CD4-positive, alpha-beta T cell treated with Interferon gamma for 1 hour (primary cell): Measurements from ENCODE around the gene EDARADD.
"Not testable (repeated sequence)": the region's sequence is repeated elsewhere in the genome, so short reads cannot be mapped to it uniquely, and the experiment has no call there.

Experiments
- DNase-seq: peaks from one replicate; pipeline ENCODE4 v3.0.0-alpha.2; 2020

Gene EDARADD

GRCh38 chr1:236491469-236492136, 97.5 kb downstream of the EDARADD start:
- DNase-seq: no peak

DNA sequence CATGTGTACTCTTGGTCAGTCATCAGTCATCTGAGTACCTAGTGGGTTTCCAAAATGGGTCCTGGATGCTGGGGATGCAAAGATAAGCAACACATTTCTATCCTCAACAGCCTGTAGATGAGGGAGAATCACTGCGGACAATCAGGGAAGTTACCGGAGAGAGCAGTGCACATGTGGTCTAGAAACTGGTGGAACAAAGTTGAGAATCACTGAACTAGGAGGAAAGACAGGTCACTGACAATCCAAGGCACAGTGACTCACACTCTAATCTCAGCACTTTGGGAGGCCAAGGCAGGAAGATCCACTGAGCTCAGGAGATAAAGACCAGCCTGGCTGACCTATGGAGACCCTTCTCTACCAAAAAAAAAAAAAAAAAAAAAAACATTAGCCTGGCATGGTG, 98.3 kb downstream of the EDARADD start:
- no peak for DNase-seq

DNA sequence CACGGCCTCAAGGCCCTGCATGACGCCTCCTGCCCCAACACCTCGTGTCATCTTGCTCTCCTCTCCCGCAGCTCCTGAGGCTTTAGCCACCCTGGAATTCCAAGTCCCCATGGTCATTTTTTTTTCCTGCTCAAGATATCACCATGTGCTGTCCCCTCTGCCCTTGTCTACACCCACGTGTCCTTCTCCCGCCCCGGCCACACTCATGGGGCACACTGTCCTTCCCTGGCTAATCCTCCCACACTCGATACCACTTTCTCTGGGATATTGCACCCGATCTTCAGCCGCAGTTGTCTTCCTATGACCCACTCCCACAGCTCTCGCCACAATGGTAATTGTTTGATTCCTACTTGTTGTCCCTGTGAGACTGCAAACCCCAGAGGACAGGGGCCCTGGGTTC, 100.0 kb downstream of the EDARADD start:
- no peak for DNase-seq

DNA sequence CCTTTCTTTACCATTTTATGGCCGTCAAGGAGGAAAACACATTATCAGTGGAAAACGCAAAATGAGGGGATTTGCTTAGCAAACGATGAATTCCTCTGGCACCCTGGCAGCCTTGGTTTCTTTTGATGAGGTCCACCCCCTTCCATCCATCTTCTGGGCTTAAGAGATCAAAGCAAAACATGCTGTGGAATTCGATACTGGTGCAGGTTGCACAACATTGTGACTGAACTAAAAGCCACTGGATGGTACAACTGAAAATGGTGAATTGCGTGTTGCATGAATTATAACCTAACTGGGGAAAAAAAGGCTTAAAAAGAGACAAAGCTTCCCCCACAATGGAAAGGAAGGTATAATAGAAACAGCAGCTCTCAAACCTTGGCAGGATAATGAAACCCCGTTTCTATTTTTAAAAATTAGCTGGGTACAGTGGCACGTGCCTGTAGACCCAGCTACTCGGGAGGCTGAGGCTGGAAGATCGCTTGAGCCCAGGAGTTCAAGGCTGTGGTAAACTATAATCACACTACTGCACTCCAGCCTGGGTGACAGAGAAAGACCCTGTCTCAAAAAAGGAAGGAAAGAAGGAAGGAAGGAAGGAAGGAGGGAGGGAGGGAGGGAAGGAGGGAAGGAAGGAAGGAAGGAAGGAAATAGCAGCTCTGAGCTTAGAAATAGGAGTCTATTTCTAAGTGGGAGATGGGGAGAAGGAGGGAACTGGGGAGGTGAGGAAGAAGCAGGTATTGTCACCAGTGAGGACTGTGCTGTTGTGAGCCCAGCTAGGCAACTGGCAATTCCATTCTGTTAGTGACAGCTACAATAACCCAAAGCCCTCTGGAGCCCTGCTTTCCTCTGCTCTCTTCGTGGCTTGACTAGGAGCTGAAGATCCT, 100.7 kb downstream of the EDARADD start:
- DNase-seq: no peak

- no peak for DNase-seq
These were observed 101.5 kb downstream of the EDARADD start for GRCh38 chr1:236495467-236496112.

- DNase-seq: no peak
These were observed 103.8 kb downstream of the EDARADD start for GRCh38 chr1:236497908-236498307.

DNA sequence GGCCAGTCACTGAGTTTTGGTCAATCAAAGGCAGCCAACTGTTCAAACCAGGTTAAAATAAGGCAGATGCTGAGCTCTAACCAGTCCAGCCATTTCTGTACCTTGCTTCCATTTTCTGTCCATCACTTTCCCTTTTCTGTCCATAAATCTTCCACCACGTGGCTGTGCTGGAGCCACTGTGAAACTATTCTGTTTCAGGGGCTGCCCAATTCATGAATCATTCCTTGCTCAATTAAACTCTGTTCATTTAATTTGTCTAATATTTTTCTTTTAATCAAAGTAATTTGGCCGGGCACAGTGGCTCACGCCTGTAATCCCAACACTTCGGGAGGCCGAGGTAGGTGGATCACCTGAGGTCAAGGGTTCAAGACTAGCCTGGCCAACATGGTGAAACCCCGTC, 107.0 kb downstream of the EDARADD start:
- DNase-seq: no peak

DNA sequence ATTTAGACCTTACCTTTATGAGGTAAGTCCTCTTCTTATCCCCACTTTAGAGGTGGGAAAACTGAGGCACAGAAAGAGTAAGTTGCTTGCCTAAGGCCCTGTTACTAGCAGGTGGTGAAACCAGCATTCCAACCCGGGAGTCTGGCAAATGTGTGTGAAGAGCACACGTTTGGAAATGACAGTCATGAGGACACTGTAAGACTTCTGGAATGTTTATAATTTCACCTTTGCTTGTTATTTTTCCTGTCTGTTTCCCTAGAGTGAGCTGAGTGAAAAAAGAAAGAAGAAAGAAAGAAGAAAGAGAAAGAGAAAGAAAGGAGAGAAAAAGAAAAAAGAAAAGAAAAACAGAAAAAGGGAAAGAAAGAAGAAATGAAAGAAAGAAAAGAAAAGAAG, 108.5 kb downstream of the EDARADD start:
- DNase-seq: no peak

DNA sequence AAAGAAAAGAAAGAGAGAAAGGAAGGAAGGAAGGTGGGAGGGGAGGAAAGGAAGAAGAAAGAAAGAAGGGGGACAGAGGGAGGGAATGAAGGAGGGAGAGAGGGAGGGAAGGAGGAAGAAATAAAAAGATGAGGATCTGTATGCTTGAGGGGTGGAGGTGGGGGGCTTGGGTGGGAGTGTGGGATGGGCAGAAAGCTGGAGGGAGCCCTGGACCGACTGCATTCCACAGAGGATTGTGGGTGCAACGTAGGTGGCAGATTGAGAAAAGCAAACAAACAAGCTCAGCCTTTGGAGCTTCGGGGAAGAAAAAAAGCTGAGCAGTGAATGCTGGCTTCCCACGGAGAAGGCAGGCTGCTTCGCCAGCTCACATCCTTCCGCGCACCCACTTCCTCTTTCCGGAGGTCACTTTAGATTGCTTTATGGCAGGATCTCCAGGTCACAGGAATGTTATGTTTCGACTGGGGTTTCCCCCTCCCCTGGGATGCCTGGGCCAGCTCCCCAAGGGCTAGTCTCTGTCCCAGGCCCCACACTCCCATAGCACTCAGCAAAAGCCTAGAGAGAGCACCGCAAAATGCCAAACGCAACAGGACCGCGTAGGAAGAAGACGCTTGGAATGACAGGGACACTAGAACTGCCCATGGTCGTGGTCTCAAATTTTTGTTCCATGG, 109.0 kb downstream of the EDARADD start:
- peak; percentile 37 for DNase-seq

GRCh38 chr1:236504338-236504737, 110.3 kb downstream of the EDARADD start:
- DNase-seq: not testable (repeated sequence)

GRCh38 chr1:236507022-236507700, 113.1 kb downstream of the EDARADD start:
- no peak for DNase-seq

GRCh38 chr1:236508593-236509027, 114.5 kb downstream of the EDARADD start:
- no peak for DNase-seq

GRCh38 chr1:236509203-236509602, 115.1 kb downstream of the EDARADD start:
- DNase-seq: no peak

DNA sequence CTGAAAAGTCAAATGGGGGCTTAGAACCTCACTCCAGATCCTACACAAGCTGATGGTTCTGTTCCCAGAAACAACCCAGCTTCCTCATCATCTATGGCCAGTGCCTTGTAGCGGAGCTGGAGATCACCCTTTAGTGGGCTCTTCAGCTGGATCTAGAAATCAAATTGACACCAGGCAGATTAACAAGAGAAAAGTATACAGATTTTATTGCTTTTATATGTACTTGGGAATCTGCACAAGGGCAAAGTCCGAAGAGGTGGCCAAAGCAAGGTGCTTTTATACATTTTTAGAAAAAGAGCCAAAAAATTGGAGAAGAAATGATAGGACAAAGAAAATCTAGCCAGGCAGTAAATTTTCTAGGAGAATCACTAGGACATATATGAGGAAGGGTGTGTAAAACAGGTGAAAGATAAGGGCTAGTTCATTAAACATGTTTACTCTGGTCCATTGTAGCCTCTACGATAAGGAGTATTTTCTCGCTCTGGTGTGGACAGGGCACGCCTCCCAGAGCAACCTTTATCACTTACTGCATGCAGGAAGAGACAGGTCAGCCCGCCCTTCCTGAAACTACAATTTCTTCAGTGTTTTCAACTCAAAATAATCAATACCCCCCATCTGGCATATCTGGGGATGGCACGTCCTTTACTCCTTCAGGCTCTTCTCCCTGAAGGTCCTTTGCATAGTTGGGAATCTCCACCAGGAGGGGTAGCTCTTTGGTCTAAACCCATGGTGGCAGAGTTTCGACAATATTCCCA, 115.7 kb downstream of the EDARADD start:
- no peak for DNase-seq

DNA sequence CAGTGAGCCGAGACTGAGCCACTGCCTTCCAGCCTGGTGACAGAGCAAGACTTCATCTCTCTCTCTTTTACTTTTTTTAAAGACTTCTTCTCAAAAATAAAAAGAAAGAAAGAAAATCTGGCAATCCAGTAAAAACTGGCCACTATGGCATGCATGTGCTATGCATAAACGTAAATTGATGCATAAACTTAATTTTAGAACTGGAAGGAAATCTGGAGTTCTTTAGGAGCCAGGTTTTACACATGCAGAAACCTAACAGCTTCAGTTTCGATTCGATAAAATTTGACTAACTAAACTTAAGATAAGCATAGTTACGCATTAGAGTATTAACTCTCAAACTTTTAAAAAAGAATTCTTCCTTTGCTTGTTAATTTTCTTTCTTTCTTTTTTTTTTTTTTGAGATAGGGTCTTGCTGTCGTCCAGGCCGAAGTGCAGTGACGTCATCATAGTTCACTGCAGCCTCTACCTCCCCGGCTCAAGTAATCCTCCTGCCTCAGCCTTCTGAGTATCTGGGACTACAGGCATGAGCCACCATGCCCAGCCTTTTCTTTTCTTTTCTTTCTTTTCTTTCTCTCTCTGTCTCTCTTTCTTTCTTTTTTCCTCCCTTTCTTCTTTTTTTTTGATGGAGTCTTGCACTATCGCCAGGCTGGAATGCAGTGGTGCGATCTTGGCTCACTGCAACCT, 117.8 kb downstream of the EDARADD start:
- no peak for DNase-seq

DNA sequence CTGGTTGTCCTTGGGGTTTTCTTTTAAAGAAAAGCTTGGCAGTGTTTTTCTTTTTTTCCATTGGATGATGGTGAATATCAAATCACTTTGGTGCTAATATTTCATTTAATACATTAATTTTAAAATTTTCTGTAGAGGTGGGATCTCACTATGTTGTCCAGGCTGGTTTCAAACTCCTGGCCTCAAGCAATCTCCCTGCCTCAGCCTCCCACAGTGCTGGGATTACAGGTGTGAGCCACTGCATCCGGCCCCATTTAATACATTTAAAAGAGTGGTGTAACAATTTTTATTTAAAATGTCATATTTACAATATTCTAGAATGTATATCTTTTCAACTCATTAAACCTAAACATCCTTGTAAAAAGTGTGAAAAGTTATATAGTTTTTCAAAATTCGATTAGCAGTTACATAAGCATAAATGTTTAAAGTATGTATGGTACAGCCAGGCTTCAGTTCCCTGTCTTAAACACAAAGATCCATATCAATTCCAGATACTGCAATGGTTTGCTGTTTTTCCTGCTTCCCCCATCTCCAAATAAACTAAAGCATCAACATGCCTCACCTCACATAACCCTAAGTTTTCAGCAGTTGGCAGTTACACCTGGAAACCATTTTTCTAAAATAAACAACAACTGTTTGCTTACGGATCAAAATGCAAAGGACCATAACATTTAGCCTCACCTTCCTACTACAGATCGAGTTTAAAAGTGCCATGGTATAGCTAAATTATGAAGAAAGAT, 120.8 kb downstream of the EDARADD start:
- no peak for DNase-seq

DNA sequence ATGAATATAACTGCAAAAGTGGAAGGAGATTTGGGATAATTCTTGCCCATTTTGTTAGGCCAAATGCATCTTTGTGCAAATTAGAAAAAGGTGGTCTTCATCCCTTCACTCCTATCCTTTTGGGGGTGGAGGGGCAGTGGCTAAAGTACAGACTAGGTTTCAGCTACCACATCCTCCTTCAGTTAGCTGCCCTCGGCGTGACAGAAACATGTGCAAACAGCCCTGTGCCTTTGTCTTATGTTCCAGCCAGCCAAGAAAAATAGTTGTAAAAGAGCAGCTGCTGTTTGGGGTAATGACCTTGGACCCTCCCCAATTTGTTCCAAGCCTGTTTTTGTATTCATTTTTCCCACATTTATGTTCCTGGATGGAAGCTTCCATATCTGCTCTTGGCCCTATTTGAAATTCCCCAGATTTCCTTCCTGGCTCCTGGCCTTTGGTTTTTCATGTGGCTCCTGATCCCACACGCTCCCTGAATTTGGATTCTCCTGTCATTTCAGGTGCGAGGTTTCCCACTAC, 121.4 kb downstream of the EDARADD start:
- DNase-seq: no peak

DNA sequence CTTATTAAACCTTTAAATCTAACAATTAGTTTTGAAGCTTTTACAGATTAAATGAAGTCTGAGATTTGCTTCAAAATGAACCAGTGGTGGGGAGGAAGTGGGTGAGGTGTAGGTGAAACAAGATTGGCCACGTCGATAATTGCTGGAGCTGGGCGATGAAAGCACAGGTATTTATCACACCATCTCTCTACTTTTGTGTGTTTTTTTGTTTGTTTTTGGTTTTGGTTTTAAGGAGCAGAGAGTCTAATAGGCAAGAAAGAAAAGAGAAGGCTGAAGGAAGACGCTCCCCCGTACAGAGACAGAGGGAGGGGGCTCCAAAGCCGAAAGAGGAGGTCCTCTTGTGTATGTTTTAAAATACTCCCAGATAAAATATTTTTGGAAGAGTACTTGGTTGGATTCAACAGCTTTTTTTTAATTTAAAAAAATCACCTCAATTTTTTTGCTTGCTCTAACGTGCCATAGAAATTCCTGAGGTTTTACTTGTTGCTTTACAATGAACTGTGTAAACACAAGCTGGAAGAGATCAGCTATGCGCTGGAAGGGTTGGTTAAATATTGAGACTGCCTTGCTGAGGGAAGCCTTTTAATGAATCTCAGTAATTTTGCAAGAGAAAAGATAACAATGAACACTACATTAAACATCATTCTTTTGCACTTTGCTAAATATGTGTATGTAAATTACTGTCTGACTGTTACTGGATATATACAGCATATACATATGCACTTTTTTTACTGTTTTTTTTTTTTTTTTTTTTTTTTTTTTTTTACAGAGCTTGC, 123.0 kb downstream of the EDARADD start:
- DNase-seq: no peak

DNA sequence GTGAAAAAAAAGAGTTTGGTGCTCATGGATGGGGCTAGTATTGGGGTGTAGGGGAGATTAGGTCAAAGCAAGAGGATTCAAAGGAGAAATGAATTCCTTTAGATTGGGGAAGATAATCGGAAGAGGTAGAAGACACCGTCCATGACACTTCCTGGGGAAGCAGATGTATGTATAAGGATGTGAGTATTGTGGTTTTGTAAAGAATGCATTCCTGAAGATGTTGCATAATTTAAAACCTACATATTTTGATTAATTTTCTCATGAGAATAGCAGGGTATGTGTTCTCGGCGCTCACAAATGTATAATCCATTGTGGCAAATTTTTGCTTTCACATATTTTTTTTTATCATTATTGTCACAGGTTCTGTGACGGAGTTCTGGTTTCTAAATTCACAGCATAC, 124.2 kb downstream of the EDARADD start:
- DNase-seq: no peak
